Measurements from ENCODE around the gene ARHGAP45.

ARHGAP45 gene

DNA sequence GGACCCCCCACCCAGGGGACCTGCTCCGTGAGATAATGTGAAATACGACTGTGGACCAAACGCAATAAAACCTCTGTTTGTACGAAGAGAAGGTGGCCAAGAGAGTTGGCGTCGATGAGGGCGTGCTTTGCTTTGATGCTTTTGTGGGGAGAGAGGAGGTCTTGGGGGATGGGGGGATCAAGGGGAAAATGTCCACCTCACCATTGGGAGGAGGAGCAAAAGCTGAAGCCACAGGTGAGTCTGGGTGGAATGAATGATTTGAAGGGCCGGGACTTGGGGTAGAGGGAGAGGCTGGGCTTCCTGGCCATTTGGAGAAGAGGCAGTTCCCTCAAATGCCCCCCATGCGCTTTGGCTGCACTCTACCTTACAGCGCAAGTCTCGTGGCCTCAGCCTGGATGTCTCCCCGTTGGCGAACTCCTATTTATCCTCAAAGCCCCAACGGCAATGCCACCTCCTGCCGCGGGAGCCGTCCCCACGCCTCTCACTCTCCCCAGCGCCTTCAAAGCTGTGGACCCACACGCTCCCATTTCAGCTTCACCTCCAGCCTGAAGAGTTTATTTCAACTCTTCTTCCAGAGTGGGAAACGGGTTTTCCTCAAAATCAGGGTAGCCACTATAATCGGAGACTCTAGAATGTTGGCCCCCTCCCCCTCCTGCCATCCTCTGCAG lies 27.9 kb upstream of the ARHGAP45 start:
- no peak for DNase-seq (ENCODE audit: low read depth in 2 of 2)

DNA sequence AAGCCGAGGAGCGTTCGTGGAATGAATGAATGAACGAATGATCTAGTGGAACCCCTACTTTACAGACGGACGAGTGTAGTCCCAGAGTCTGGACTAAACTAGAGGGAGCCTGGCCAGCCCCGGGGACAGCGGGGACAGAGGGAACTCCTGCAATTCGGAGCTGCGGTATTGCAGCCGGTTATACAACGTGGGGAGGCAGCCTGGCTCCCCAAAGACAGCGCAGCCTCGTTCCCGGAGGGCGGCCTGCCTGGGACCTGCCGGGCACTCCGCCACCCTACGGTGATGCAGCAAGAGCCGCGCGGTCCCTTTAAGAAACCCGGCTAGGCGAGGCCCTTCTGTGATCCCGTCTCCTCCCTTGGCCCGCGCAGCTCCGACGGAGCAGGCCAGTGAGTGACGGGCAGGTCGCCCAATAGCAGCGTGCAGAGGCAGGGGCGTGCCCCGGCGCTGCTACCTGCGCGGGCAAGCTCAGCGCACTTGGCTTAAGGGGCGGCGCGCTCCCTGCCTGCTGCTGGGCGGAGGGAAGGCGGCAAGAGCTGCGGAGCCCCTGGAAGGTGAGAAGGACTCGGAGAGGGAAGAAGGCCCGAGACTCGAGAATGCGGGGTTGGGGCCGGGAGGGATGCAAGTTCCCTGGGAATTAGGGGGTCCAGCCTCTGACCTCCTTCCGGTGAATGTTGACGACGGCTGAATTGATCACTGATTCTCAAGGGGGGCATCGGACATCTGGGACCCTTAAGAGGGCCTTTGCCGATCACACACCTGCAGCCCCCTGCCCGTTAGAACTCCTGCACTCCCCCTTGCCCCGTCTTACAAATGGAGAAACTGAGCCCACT lies 27.1 kb upstream of the ARHGAP45 start, which contains the start of gene ABCA7:
TSS of gene ABCA7 (plus strand) at position 462 of the 830 bp plus-strand sequence. CDS start 1,255 bp downstream, outside the sequence.
- DNase-seq (ENCODE audit: low read depth in 2 of 2): peak; percentile 99

DNA sequence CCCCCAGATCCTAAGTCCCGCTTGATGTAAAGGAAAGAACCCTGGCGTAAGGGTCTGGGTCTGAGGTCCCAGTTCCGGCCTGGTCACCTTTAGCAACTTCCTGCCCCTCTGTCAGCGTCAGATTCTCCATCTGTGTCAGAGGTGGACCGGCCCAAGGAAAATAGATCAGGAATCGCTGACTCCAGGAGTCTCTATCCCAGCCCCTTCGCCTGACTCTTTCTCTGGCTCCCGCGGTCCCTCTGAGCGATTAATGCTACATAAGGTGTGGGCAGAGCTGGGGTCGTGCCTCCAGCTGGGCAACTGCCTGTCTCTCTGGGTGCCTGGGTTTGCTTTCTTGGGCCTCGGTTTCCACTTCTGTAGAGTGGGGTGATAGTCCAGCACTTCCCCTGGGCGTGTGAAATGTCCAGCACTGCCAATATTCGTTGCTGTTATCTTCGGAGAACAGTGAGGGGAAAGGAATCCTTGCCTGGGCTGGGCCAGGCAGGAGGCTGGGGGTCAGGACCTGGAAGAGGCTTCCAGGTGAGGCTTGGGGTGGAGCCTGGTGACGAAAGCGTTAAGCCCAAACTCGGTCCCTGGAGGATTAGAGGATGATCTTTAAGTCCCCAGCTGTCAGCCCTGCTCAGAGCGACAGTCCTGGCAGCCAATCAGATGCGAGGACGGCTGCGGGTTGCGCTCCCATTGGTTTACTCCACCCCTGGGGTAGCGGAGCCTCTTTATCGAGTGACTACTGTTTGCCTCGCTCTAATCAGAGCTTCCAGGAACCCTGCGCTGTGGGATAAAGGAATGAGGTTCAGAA lies 26.3 kb upstream of the ARHGAP45 start:
- DNase-seq (ENCODE audit: low read depth in 2 of 2): peak; percentile 75 to 78

DNA sequence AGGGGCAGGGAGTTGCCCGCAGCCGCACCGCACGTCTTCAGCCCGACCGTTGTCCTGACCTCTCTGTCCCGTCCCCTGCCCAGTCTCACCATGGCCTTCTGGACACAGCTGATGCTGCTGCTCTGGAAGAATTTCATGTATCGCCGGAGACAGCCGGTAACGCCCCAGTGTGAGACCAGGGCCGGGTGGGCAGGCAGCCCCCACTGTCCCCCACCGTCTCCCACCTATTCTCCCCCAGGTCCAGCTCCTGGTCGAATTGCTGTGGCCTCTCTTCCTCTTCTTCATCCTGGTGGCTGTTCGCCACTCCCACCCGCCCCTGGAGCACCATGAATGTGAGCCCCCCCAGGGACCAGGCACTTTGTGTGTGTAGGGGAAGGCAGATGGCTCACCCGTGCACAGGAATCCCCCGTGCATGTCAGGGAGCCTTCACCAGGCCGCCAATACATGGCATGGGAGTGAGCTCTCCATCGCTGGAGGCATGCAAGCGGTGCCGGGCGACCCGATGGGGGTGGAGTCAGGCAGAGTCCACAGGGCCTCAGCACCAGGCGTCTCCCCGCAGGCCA lies 25.6 kb upstream of the ARHGAP45 start:
- no peak for DNase-seq (ENCODE audit: low read depth in 2 of 2)

DNA sequence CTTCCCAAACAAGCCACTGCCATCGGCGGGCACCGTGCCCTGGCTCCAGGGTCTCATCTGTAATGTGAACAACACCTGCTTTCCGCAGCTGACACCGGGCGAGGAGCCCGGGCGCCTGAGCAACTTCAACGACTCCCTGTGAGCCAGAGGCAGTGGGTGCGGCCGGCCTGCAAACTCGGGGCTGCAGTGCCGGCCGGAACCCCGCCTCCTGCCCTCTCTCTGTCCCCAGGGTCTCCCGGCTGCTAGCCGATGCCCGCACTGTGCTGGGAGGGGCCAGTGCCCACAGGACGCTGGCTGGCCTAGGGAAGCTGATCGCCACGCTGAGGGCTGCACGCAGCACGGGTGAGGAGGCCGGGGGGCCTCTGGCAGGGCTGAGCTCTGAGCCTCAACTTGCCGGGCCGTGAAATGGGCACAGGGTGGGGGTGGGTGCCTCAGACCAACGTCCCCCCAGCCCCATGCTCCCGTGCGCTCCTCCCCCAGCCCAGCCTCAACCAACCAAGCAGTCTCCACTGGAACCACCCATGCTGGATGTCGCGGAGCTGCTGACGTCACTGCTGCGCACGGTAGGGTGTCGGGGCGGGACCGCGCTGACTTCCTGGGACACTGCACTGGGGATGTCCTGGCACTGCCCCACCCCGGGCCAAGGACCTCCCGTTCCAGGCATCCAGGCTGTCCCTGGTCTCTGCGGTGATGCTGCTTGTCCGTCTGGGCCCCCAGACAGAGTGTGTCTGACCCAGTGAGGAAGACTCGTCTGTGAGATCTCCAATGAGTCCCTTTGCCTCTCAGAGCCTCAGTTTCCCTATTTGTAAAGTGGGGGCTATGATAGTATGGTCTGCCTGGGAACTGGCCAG lies 24.9 kb upstream of the ARHGAP45 start:
- no peak for DNase-seq (ENCODE audit: low read depth in 2 of 2)

DNA sequence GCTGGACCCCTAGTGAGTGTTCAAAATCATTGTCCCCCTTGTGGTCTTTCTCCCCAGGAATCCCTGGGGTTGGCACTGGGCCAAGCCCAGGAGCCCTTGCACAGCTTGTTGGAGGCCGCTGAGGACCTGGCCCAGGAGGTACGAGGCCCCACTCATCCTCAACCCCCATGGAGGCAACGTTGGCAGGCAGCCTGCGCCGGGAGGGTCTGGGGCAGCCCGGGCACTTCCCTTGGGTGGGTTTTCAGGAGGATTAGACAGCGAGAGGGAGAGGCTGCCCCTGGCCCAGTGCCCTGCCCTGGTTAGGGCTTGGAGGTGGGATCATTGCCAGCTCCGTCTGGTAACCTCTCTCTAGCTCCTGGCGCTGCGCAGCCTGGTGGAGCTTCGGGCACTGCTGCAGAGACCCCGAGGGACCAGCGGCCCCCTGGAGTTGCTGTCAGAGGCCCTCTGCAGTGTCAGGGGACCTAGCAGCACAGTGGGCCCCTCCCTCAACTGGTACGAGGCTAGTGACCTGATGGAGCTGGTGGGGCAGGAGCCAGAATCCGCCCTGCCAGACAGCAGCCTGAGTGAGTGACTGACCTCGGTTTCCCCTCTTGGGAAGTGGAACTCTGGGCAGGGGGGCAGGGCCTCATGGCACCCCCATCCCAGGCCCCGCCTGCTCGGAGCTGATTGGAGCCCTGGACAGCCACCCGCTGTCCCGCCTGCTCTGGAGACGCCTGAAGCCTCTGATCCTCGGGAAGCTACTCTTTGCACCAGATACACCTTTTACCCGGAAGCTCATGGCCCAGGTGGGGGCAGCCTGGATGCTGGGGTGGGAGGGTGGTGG lies 24.1 kb upstream of the ARHGAP45 start:
- DNase-seq (ENCODE audit: low read depth in 2 of 2): no peak

DNA sequence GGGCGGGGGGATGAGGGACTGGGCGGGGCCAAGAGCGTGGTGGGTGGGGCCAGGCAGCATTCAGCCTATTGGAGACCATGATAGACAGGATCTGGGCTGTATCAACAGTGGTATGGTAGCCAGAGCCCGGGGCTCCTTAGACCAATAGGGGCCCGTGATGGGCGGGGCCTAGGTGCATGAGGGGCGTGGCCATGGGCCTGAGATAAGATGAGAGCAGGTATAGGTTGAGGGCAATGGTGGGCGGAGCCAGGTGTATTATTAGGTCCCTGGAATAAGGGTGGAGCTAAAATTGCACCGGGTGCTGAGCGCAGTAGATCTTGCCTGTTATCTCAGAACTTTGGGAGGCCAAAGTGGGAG lies 21.7 kb upstream of the ARHGAP45 start:
- DNase-seq (ENCODE audit: low read depth in 2 of 2): peak in 1 of 2 donors; percentile 44

DNA sequence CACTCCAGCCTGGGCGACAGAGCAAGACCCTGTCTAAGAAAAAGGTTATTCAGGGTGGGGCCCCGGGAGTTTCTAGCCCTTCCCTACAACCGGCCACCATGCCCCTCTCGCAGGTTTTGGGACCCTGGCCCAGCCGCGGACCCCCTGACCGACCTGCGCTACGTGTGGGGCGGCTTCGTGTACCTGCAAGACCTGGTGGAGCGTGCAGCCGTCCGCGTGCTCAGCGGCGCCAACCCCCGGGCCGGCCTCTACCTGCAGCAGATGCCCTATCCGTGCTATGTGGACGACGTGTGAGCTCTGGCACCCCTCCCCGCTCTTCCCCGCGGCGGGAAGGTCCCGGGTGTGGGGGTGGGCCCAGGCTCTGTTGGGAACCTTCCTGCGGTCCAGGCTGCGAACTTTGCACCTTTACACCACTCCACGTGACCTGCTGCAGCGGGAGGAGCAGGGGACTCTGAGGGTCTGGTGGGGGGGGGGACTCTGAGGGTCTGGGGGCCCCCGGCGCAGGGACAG lies 20.8 kb upstream of the ARHGAP45 start:
- DNase-seq (ENCODE audit: low read depth in 2 of 2): no peak

DNA sequence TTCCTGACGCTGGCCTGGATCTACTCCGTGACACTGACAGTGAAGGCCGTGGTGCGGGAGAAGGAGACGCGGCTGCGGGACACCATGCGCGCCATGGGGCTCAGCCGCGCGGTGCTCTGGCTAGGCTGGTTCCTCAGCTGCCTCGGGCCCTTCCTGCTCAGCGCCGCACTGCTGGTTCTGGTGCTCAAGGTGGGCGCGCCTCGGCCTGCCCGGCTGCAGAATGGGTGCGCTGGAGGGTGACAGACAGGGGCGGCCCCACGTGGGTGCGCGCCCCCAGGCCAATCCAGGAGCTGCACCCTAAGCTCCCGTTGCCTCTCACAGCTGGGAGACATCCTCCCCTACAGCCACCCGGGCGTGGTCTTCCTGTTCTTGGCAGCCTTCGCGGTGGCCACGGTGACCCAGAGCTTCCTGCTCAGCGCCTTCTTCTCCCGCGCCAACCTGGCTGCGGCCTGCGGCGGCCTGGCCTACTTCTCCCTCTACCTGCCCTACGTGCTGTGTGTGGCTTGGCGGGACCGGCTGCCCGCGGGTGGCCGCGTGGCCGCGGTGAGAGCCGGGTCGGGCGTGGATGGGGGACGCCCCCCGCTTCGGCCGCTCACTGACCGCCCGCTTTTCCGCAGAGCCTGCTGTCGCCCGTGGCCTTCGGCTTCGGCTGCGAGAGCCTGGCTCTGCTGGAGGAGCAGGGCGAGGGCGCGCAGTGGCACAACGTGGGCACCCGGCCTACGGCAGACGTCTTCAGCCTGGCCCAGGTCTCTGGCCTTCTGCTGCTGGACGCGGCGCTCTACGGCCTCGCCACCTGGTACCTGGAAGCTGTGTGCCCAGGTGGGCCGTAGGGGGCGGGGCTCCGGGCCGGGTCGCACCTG lies 19.9 kb upstream of the ARHGAP45 start:
- DNase-seq (ENCODE audit: low read depth in 2 of 2): no peak

DNA sequence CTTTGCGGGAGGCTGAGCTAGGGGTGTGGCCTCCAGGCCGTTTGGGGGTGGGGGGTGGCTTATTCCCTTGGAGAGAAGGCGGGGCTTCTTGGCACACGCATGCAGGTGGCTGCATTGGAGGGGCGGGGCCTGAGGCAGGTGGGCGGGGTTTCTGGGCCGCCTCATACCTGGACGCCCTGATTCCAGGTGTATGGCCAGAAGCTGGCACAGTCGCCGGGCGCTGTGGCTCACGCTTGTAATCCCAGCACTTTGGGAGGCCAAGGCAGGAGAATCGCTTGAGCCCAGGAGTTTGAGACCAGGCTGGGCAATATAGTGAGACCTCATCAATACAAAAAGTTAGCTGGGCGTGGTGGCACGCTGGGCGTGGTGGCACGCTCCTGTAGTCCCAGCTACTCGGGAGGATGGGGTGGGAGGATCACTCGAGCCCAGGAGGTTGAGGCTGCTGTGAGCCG lies 19.2 kb upstream of the ARHGAP45 start:
- no peak for DNase-seq (ENCODE audit: low read depth in 2 of 2)

DNA sequence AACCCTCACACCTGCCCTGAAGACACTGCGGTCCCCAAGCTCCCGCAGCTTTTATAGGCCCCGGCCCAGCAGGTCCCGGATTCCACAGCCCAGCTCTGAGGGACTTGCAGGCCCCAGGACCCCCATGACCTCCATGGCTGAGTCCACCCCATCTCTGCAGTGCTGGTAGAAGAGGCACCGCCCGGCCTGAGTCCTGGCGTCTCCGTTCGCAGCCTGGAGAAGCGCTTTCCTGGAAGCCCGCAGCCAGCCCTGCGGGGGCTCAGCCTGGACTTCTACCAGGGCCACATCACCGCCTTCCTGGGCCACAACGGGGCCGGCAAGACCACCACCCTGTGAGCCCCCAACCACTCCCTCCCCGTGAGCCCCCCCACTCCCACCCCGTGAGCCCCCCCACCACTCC lies 17.9 kb upstream of the ARHGAP45 start:
- DNase-seq (ENCODE audit: low read depth in 2 of 2): no peak

DNA sequence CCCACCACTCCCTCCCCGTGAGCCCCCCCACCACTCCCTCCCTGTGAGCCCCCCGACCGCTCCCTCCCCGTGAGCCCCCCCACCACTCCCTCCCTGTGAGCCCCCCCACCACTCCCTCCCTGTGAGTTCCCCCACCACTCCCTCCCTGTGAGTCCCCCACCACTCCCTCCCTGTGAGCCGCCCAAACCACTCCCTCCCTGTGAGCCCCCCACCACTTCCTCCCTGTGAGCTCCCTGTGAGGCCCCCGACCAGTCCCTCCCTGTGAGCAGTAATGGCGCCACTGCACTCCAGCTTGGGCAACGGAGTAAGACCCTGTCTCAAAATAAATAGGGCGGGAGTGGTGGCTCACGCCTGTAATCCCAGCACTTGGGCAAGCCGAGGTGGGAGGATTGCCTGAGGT lies 17.2 kb upstream of the ARHGAP45 start:
- no peak for DNase-seq (ENCODE audit: low read depth in 2 of 2)

DNA sequence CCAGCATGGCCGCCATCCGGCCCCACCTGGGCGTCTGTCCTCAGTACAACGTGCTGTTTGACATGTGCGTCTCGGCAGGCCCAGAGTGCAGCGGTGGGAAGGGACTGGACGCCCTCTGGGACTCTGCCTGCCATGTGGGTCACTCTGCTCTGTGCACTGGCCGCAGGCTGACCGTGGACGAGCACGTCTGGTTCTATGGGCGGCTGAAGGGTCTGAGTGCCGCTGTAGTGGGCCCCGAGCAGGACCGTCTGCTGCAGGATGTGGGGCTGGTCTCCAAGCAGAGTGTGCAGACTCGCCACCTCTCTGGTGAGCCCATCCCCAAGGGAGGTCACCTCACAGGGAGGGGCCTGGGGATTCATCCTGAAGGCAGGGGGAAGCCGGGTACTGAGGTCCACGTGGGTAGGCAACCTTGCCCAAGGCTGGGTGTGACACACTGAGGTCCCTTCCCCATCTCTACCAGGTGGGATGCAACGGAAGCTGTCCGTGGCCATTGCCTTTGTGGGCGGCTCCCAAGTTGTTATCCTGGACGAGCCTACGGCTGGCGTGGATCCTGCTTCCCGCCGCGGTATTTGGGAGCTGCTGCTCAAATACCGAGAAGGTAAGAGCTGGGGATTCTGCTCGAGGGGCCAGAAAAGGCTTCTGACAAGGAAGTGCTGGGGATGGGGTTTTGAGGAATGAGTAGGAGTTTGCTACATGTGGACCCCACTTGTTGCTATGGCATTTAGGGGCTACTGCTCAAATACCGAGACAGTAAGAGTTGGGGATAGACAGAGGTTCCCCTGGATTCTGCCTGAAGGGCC lies 15.8 kb upstream of the ARHGAP45 start:
- DNase-seq (ENCODE audit: low read depth in 2 of 2): no peak

DNA sequence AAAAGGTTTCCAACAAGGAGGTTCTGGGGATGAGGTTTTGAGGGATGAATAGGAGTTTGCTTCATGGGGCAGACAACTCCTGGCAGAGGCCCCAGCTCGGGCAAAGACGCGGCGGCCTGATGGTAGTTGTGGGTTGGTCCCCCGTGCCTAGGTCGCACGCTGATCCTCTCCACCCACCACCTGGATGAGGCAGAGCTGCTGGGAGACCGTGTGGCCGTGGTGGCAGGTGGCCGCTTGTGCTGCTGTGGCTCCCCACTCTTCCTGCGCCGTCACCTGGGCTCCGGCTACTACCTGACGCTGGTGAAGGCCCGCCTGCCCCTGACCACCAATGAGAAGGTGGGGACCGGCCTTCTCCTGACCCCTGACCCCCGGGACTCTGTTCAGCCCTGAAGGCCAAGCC lies 15.2 kb upstream of the ARHGAP45 start:
- no peak for DNase-seq (ENCODE audit: low read depth in 2 of 2)

DNA sequence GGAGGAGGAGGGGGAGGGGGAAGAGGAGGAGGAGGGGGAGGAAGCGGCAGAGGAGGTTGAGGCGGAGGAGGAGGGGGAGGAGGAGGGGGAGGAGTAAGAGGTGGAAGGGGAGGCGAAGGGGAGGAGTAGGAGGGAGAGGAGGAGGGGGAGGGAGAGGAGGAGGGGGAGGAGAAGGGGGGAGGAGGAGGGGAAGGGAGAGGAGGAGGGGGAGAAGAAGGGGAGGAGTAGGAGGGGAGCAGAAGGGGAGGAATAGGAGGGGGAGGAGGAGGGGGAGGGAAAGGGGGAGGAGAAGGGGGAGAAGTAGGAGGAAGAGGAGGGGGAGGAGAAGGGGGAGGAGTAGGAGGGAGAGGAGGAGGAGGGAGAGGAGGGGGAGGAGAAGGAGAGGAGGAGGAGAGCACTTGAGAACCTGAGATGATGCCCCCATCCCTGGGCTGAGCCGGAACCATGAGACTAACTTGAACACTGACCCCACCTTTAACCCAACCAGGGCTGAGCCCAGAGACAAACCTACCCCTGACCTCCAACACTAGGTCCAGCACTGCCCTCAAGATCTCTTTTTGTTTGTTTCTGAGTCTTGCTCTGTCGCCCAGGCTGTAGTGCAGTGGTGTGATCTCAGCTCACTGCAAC lies 14.5 kb upstream of the ARHGAP45 start:
- no peak for DNase-seq (ENCODE audit: low read depth in 2 of 2)

DNA sequence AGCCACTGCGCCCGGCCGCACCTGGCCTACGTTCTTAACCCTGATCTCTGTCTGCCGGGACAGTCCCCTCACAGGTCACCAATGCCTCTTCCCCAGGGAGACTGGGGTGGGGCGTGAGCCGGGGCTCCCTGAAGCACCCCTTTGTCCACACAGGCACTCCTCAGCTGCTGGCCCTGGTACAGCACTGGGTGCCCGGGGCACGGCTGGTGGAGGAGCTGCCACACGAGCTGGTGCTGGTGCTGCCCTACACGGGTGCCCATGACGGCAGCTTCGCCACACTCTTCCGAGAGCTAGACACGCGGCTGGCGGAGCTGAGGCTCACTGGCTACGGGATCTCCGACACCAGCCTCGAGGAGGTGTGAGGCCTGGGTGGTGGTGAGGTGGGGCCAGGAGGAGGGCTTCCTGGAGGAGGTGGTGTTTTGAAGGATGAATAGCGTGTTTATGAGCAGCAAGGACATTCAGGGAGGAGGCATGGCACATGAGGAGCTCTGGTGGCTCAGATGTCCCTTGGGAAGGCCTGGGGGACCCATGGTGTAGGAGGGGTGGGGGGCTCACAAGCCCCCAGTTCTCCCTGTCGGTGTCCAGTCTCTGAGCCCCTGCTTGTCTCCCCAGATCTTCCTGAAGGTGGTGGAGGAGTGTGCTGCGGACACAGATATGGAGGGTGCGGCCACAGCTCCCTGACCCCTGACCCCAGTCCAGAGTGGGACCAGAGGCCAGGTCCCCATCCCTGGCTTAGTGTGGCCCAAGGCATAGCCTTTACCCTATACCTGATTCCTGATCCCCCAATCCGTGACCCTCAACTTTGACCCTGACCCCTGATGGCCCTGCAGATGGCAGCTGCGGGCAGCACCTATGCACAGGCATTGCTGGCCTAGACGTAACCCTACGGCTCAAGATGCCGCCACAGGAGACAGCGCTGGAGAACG lies 13.5 kb upstream of the ARHGAP45 start:
- DNase-seq (ENCODE audit: low read depth in 2 of 2): no peak
